ENCODE measurements around the gene IGBP1. TPM values are rescaled to one million over a fixed set of nuclear protein-coding genes. Genes with fewer than 3 reads are reported as not detected.
"Not testable (repeated sequence)": the region's sequence is repeated elsewhere in the genome, so short reads cannot be mapped to it uniquely, and the experiment has no call there.

IGBP1 gene
- 31.2 TPM for total RNA-seq
- long read RNA-seq, transcript IGBP1-201 (6 exons, 1,862 nt), result major isoform, 27 of 32 reads
- long read RNA-seq, partial matches to known transcripts, result 2 of 32 reads
- long read RNA-seq, other reads (novel, unspliced or antisense), result 2 of 32 reads

DNA sequence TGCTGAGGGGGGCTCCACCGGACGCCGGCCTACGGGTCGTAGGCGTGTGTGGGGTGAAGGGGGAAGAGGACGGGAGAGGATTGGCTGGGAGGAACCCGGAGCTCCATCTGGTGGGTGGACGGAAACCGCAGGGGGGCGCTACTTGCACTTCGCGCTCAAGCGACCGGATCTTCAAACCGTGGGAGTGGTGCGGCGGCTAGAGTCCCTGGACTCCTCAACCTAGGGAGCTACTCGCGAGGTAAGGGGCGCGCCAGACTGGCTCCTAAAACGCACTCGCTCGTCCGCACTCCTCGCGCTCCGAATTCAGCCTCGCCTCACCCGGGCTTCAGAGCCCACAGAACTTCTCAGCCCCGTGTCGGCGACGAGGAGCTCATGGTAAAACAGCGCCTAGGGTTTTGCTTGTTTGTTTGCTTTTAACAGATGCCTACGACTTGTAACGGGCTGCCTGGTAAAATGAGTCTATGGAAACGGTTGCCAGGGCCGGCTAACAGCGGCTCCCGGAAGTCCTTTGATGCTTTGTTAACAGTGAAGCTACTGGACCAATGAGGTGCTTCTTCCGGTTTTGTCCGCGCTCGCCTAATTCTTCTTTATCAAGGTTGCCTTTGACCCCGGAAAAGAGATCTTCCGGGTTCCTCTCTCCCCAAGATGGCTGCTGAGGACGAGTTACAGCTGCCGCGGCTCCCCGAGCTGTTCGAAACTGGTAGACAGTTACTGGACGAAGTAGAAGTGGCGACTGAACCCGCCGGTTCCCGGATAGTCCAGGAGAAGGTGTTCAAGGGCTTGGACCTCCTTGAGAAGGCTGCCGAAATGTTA lies at the start of gene IGBP1:
IGBP1 (plus strand) TSS at position 145 of the 813 bp plus-strand sequence; CDS start at position 646, 501 bp downstream.
- intact Hi-C loops (cut with DNase I), result no loop called here
- DNase-seq (ENCODE audit: low spot score), result peak; percentile 90

- intact Hi-C loops (cut with DNase I), result no loop called here
- DNase-seq (ENCODE audit: low spot score), result no peak
Observed at GRCh38 chrX:70084592-70085240, 48.5 kb upstream of the IGBP1 start.

DNA sequence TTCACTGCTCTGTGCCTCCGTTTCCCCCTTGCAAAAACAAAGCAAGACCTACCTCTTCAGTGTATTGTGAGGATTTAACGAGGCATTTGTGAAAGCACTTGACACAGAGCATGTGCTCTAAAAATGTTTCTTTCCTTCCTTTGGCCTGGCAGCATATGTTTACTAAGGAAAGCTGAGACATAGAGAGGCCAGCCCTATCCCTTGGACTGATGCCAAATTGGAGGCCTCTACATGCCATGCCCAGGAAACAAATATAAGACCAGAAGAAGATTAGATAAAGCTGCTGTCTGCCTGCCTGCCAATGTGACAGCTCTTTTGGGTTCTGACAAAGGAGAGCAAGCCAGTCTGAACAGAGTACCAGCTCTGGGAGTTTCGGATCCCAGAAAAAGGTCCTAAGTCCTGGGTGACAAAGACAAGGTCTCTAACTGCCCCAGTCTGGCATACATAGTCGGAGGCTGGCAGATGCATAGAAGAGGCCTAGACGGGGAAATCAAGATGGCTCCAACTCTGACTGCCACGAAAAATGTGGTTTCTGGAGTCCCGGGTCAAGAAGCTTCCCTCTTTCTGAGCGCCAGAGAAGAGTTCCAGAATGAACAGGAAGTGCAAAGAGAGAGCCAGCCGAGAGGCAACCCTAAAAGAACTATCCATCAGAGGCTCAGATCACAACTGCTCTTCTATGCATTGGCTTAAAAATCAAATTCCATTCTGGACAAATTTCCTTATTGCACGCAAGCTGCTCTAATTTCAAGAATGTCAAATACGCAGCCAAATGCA lies 45.2 kb upstream of the IGBP1 start:
- intact Hi-C loops (cut with DNase I), result no loop called here
- no peak for DNase-seq (ENCODE audit: low spot score)

DNA sequence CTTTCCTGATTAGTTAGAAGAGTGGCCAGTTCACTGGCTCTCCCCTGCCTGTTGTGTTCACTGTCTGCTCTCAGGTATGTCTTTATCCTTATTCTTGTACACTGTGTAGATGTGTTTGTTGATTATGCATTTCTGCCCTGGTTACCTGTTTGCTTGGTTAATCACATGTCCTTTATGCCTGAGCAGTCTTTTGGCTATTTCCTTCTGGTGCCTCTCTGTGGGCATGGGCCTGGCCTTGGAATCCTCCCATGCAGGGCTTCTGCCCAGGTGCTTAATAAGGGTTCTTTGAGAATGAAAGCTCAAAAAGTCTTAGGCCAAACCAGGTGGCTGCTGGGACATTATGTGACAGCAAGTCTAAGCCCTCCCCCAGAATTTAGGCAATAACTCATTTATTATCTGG lies 44.5 kb upstream of the IGBP1 start:
- intact Hi-C loops (cut with DNase I), result no loop called here
- no peak for DNase-seq (ENCODE audit: low spot score)

DNA sequence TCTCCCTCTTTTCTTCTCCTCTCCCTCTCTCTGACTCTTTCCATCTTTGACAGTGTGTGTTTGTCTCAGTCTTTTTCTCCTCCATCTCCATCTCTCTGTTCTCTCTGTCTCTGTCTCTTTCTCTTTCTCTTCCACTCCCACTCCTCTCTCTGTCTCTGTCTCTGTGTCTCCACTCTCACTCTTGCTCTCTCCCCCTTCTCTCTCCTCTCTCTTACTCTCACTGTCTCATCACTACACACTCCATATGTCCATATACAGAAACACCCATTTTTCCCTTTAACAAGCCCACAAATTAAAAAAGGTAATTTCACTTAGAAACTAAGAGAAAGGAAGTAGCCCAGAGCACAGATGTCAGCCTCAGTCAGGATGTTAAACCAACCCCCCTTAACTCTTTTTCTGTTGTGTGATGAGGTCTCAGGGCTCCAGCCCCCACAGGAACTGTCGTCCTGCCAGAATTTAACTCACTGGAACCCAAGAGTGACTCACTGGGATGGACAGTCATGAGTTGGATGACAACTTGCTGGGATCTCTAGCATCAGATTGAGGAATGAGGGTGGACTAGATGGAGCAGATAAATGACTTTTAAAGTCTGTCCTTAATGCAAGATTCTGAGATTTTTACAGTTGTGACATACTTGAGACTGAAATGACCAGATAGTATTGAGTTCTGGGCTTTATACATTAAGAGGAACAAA lies 43.5 kb upstream of the IGBP1 start:
- DNase-seq (ENCODE audit: low spot score), result no peak
- intact Hi-C loops (cut with DNase I), result loop anchor here (10.0 kb wide), 1 partner anchor 665 kb away; no protein-coding TSS in a partner anchor

DNA sequence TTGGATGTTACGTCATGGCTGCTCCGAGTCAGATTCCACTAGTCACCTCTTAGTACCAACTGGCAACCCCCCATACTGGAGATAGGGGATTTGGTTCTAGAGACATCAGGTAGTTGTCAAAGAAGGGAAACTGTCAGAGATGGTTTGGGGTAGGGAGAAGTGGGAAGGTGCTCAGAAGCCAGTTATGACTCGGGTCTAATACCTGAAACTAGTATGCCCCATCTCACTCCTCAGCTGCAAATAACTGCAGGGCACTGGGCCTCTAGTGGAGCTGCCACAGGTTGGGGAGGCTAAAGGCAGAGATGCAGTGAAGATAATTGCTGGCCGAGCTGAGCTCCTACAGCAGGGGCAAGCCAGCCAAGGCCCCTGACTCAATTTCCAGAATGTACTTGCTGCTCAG lies 41.0 kb upstream of the IGBP1 start:
- intact Hi-C loops (cut with DNase I), result loop anchor here (10.0 kb wide), 1 partner anchor 667 kb away; no protein-coding TSS in a partner anchor

GRCh38 chrX:70096052-70096451 lies 37.2 kb upstream of the IGBP1 start:
- DNase-seq (ENCODE audit: low spot score), result no peak
- intact Hi-C loops (cut with DNase I), result loop anchor here (2.0 to 10.0 kb wide), 4 partner anchors 65 to 671 kb away; no protein-coding TSS in a partner anchor

More for the DNA sequence above, 41.0 kb upstream of the IGBP1 start:
- no peak for DNase-seq (ENCODE audit: low spot score)

DNA sequence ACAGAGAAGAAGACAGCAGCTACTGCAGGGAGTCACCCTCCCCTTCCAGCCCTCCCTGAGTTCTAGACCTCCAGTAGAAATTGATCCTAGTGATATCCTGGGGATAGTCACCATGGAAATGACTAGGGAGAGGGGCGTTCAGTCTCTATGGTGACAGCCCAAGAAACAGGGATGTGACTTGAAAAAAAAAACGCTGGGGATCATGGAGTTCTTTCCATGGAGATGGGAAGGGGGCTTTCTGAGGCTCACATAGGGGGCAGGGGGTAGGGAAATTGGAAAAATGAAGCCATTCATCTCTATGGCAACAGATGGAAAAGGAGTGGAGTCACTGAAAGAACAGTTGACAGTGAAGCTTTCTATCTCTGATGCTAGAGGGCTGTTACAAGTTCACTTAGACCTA lies 28.0 kb upstream of the IGBP1 start:
- intact Hi-C loops (cut with DNase I), result no loop called here
- no peak for DNase-seq (ENCODE audit: low spot score)

- intact Hi-C loops (cut with DNase I); DNase-seq (ENCODE audit: low spot score): not testable (repeated sequence)
Observed at GRCh38 chrX:70111436-70112026, 21.7 kb upstream of the IGBP1 start.

- intact Hi-C loops (cut with DNase I), result no loop called here
- DNase-seq (ENCODE audit: low spot score), result no peak
Observed at GRCh38 chrX:70117738-70118137, 15.5 kb upstream of the IGBP1 start.

DNA sequence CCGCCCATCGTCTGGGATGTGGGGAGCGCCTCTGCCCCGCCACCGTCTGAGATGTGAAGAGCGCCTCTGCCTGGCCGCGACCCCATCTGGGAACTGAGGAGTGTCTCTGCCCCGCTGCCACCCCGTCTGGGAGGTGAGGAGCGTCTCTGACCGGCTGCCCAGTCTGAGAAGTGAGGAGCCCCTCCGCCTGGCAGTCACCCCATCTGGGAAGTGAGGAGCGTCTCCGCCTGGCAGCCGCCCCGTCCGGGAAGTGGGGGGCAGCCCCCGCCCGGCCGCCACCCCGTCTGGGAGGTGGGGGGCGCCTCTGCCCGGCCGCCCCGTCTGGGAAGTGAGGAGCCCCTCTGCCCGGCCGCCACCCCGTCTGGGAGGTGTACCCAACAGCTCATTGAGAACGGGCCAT lies 10.2 kb upstream of the IGBP1 start:
- not testable (repeated sequence) for DNase-seq (ENCODE audit: low spot score)

GRCh38 chrX:70124678-70125077 lies 8.6 kb upstream of the IGBP1 start:
- intact Hi-C loops (cut with DNase I), result no loop called here

More for the DNA sequence above, 10.2 kb upstream of the IGBP1 start:
- intact Hi-C loops (cut with DNase I), result not testable (repeated sequence)

GRCh38 chrX:70128071-70128470 lies 5.2 kb upstream of the IGBP1 start:
- DNase-seq (ENCODE audit: low spot score), result no peak
- intact Hi-C loops (cut with DNase I), result no loop called here

More at GRCh38 chrX:70124678-70125077, 8.6 kb upstream of the IGBP1 start:
- no peak for DNase-seq (ENCODE audit: low spot score)

DNA sequence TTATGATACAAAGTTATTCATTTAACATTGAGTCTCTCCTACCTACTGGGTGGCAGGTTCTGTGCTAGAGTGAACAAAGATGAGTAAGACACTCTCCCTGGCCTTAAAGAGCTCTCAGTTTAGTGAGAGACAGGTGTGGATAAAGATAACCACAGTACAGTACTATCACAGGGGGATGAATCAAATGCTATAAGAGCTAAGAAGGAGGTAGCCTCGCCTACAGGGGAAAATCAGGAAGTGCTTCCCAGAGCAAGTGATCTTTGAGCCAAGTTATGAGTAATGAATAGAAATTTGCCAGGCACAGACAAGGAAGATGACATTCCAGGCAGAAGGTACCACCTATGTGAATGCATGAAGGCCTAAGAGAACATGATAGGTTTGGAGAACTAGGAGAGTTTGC lies 3.4 kb upstream of the IGBP1 start:
- DNase-seq (ENCODE audit: low spot score), result no peak
- intact Hi-C loops (cut with DNase I), result no loop called here

DNA sequence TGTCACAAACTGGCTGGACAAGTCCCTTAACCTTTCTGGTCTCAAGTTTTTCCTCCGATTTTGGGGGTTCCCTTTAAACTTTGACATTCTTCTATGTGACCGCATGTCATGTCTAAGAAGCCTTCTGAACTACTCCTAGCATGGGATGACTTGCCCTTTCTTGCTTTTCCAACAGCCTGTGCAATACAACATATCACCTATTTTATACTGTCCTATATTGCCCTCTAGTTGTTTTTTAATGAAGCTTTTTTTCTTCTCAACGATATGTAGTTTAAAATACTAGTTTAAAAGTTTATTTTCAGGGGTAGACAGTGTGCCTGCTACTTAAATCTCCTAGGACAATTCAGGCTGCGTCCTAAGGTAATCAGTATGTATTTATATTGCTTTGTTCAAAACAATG lies 1.0 kb upstream of the IGBP1 start:
- DNase-seq (ENCODE audit: low spot score), result no peak
- intact Hi-C loops (cut with DNase I), result no loop called here

DNA sequence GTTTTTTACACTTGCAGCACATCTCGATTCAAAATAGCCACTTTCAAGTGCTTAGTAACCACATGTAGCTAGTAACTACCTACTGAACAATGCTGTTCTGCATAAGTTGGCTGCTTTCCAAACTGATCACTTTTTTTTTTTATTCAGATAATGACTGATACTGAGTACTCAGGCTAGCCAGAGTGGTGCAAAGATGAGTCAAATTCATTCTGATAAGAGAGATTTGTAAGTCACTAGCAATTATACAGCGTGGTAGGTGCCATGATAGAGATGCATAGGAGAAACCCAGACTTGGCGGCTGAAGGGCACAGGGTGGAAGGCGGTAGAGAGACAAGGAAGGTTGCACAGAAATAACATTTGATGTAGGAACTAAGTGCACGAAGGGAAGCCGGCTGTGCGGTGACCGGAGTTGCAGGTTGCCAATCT lies 357 bp upstream of the IGBP1 start:
- intact Hi-C loops (cut with DNase I), result no loop called here
- DNase-seq (ENCODE audit: low spot score), result no peak

DNA sequence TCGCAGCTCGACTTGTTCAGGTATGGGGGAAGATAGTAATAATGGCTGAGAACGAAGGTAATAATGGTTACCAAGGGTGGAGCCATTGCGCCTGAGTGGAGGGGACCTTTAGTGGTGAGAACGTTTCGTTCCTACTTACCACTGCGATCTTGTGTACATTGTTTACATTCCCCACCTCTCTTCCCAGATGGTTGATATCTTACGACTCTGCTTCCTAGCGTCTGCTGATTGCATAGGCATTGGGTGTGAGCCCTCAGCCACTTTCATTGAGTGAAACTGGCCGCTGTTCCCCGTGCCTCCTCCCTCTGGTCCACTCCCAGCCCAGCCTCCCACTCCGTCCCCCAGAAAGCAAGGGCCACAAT lies 850 bp downstream of the IGBP1 start:
- intact Hi-C loops (cut with DNase I), result no loop called here
- DNase-seq (ENCODE audit: low spot score), result no peak

GRCh38 chrX:70138622-70139021 lies 5.4 kb downstream of the IGBP1 start:
- no peak for DNase-seq (ENCODE audit: low spot score)
- intact Hi-C loops (cut with DNase I), result no loop called here

GRCh38 chrX:70139736-70140135 lies 6.5 kb downstream of the IGBP1 start:
- intact Hi-C loops (cut with DNase I), result no loop called here
- no peak for DNase-seq (ENCODE audit: low spot score)

Data from cardiac septum (tissue), 1 donor.